ENCODE results near the gene CLOCK.

DNA sequence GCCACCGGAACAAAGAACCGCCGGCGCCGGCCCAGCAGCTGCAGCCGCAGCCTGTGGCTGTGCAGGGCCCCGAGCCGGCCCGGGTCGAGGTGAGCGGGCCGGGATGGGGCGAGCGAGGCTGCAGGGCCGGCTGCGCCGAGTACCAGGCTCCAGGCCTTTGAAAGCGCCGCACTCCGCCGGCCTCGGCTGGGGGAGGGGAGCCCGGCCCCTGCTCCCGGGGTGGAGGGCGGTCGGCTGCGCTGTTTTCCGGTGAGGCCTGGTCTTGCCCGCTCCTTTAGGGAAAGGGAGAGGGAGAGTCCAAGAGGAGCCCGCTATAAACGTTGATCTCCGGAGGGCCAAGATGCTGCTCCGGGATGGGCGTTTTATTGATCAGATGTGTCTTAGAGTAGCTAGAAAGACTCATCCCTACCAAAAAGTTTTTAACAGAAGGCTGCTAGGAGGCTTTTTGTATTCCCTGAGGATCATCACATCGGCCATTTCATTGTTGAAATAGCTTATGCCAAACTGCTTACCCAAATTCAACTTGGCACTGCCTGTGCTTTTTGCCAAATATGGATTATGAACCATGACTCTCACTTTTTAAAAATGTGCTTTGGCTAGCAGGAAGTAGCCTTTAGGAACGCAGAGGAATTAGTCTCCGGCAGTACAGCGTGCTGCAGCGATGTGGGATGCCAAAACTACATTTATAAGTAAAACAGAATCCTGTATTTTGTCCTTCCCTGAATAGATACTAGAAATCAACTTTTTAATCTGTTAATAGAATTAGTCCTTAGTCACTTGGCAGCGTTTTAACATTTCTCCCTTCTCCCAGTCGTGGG is 150.2 kb downstream of the CLOCK start:
- TF ChIP-seq EZH2 (IDR thresholded peaks at IDR 0.05; ENCODE audit: borderline replicate concordance, low read depth, low read length, poor library complexity, severe bottlenecking), result no peak
- TF ChIP-seq, protein P1, sequence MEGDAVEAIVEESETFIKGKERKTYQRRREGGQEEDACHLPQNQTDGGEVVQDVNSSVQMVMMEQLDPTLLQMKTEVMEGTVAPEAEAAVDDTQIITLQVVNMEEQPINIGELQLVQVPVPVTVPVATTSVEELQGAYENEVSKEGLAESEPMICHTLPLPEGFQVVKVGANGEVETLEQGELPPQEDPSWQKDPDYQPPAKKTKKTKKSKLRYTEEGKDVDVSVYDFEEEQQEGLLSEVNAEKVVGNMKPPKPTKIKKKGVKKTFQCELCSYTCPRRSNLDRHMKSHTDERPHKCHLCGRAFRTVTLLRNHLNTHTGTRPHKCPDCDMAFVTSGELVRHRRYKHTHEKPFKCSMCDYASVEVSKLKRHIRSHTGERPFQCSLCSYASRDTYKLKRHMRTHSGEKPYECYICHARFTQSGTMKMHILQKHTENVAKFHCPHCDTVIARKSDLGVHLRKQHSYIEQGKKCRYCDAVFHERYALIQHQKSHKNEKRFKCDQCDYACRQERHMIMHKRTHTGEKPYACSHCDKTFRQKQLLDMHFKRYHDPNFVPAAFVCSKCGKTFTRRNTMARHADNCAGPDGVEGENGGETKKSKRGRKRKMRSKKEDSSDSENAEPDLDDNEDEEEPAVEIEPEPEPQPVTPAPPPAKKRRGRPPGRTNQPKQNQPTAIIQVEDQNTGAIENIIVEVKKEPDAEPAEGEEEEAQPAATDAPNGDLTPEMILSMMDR (conservative IDR thresholded peaks at IDR 0.05; ENCODE audit: low read depth, low read length), result no peak

Measured in A673 (cell line).